HepG2 (cell line): Measurements from ENCODE around the gene CCNG1. TPM values are rescaled to one million over a fixed set of nuclear protein-coding genes. Genes with fewer than 3 reads are reported as not detected.
A peak's percentile ranks its signal among the peaks of the same experiment; 100 is the strongest.

ENCODE experiments used
- AKAP8 ChIP-seq: sonication (generic); formaldehyde crosslinking; IDR thresholded peaks from 2 replicates; pipeline ENCODE4 v1.5.1; 2020; ENCODE audit warnings: mild to moderate bottlenecking, missing genetic modification reagents
- ASH2L ChIP-seq: fragments of 300-600, 200-600 bp; sonication (generic); IDR thresholded peaks from 2 replicates; pipeline ENCODE4 v1.7.0; 2017; ENCODE audit warnings: low read depth, mild to moderate bottlenecking, moderate library complexity, mixed read lengths, low read length; ENCODE audit not compliant: insufficient read length
- BHLHE40 ChIP-seq: IDR thresholded peaks from 2 replicates; pipeline ENCODE4 v1.6.1; 2011; ENCODE audit warnings: low read length, improper control_type of control experiment
- ETV5 ChIP-seq: IDR thresholded peaks from 2 replicates; pipeline ENCODE4 v1.6.1; 2018; ENCODE audit warnings: missing biosample characterization, missing genetic modification reagents, inconsistent platforms, borderline replicate concordance
- GATA4 ChIP-seq: sonication (generic); IDR thresholded peaks from 2 replicates; pipeline ENCODE4 v1.6.1; 2016; ENCODE audit warnings: antibody characterized with exemption, low read depth, borderline replicate concordance
- HHEX ChIP-seq: IDR thresholded peaks from 2 replicates; pipeline ENCODE4 v1.6.1; 2016; ENCODE audit warnings: control low read depth
- MAZ ChIP-seq, 2 experiments: sonication (generic) in 1 of 2; formaldehyde crosslinking in 1 of 2; IDR thresholded peaks; 2 replicates each; pipeline versions ENCODE4 v1.5.0 to v1.6.1; 2012 to 2020; ENCODE audit warnings: low read depth in 2 of 2, mild to moderate bottlenecking in 2 of 2, borderline replicate concordance in 1 of 2, improper control_type of control experiment in 1 of 2, low read length in 1 of 2, missing genetic modification reagents in 1 of 2, moderate library complexity in 1 of 2
- NAIF1 ChIP-seq: sonication (generic); formaldehyde crosslinking; IDR thresholded peaks from 2 replicates; pipeline ENCODE4 v1.5.0; 2020; ENCODE audit warnings: mild to moderate bottlenecking, missing genetic modification reagents, borderline replicate concordance
- NCOA5 ChIP-seq: sonication (generic); formaldehyde crosslinking; IDR thresholded peaks from 2 replicates; pipeline ENCODE4 v1.4.0; 2020; ENCODE audit warnings: missing genetic modification reagents
- RELA ChIP-seq: sonication (generic); formaldehyde crosslinking; IDR thresholded peaks from 2 replicates; pipeline ENCODE4 v1.4.0; 2020; ENCODE audit warnings: missing genetic modification reagents
- RFXAP ChIP-seq: sonication (generic); formaldehyde crosslinking; IDR thresholded peaks from 2 replicates; pipeline ENCODE4 v1.4.0; 2020; ENCODE audit warnings: missing genetic modification reagents, borderline replicate concordance
- SNAPC2 ChIP-seq: sonication (generic); formaldehyde crosslinking; IDR thresholded peaks from 2 replicates; pipeline ENCODE4 v1.8.1; 2022; ENCODE audit warnings: mild to moderate bottlenecking, missing genetic modification reagents
- TBL1XR1 ChIP-seq: fragments of 150-350 bp; IDR thresholded peaks from 2 replicates; pipeline ENCODE4 v1.6.1; 2014; ENCODE audit warnings: borderline replicate concordance, low read length; ENCODE audit not compliant: partially characterized antibody
- ZNF20 ChIP-seq: sonication (generic); formaldehyde crosslinking; IDR thresholded peaks from 2 replicates; pipeline ENCODE4 v1.4.0; 2020; ENCODE audit warnings: mild to moderate bottlenecking, moderate library complexity, missing genetic modification reagents
- ZNF251 ChIP-seq: sonication (generic); formaldehyde crosslinking; IDR thresholded peaks from 2 replicates; pipeline ENCODE4 v1.9.0; 2021; ENCODE audit warnings: mild to moderate bottlenecking, missing genetic modification reagents
- ZNF253 ChIP-seq: sonication (generic); formaldehyde crosslinking; IDR thresholded peaks from 2 replicates; pipeline ENCODE4 v1.8.0; 2022; ENCODE audit warnings: mild to moderate bottlenecking, missing genetic modification reagents, borderline replicate concordance
- ZNF550 ChIP-seq: sonication (generic); formaldehyde crosslinking; IDR thresholded peaks from 2 replicates; pipeline ENCODE4 v1.4.0; 2020; ENCODE audit warnings: mild to moderate bottlenecking, missing genetic modification reagents, borderline replicate concordance
- ZNF660 ChIP-seq: sonication (generic); formaldehyde crosslinking; IDR thresholded peaks from 2 replicates; pipeline ENCODE4 v1.5.1; 2020; ENCODE audit warnings: mild to moderate bottlenecking, low read depth, missing genetic modification reagents, borderline replicate concordance
- polyA plus RNA-seq, 8 experiments: library from polyadenylated mRNA; depleted of rRNA in 3 of 8; stranded (reverse) in 7 of 8; unstranded in 1 of 8; fragments of >200 nt; fragmentation: Illumina TruSeq in 4 of 8; extraction: Trizol in 4 of 8; gene quantifications; 2 replicates each; pipeline versions ENCODE4 v1.2.1 to v1.2.3, GENCODE V29; 2011 to 2016; ENCODE audit warnings: low read depth in 4 of 8, missing spikeins in 1 of 8, mixed read lengths in 1 of 8; ENCODE audit not compliant: insufficient read depth in 1 of 8
- total RNA-seq, 5 experiments: library from RNA; depleted of rRNA; stranded (reverse); fragments of >200 nt; fragmentation: Illumina TruSeq; extraction: Trizol; gene quantifications; 2 replicates each; pipeline ENCODE4 v1.2.3, GENCODE V29; 2016; ENCODE audit warnings: low read depth in 1 of 5
- TF ChIP-seq, protein P1 (sequence below): sonication (generic); formaldehyde crosslinking; IDR thresholded peaks from 2 replicates; pipeline ENCODE4 v1.4.0; 2020; ENCODE audit warnings: mild to moderate bottlenecking, missing genetic modification reagents
- TF ChIP-seq, protein P2 (sequence below): IDR thresholded peaks from 2 replicates; pipeline ENCODE4 v1.6.1; 2016; ENCODE audit warnings: mild to moderate bottlenecking, missing biosample characterization, missing genetic modification reagents
- TF ChIP-seq, protein P3 (sequence below): sonication (generic); formaldehyde crosslinking; IDR thresholded peaks from 2 replicates; pipeline ENCODE4 v1.8.1; 2023; ENCODE audit warnings: mild to moderate bottlenecking, inconsistent platforms, moderate library complexity, missing genetic modification reagents, borderline replicate concordance
- TF ChIP-seq, protein P4 (sequence below): sonication (generic); formaldehyde crosslinking; IDR thresholded peaks from 2 replicates; pipeline ENCODE4 v1.8.1; 2022; ENCODE audit warnings: low read depth, mild to moderate bottlenecking, missing genetic modification reagents

Gene CCNG1
- total and polyA plus RNA-seq, 2 of the 13 experiments (the other 11 are each of a cell fraction or from before 2014, with no cell fraction given) = 181 to 353 TPM

DNA sequence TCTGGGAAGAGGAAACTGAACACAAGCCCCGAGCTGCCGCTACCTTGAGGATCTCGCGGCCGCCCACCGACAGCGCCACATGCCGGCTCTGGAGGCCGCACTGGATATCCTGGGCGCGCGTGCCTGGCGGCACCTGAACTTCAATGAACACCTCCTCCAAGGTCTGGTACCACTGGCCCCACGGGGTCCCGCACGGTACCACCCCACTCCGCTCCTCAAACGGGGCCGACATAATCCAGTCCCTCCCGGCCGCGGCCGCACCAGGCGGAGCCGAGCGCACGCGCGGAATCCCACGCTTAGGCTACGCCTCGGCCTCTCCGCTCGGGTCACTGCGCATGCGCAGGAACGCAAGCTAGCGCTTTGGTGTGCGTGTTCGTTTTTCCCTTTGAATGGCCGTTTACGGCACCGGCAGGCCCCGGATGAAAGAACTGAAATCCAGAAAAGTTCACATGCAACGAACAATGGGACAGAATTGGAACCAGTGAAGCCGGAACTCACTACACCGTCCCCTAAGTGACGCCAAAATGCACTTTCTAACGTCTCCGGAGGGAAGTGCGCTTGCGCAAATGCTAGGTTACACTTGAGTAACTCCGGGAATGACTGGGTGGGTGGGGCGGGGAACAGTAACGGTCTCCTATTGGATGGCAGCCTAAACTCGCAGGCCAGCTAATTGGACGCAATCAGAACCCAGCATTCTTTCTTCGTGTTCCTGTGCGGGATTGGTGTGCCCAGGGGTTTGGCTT, 22.6 kb downstream of the CCNG1 start, which contains the start of gene NUDCD2 (continued):
- TF ChIP-seq NAIF1 (CRISPR knock-in tag) = peak; percentile 90; the same call in 1 of the 2 replicates
- no peak; the same call in 1 of the 2 replicates for TF ChIP-seq BHLHE40
- no peak for TF ChIP-seq NCOA5
- TF ChIP-seq SNAPC2 = peak; percentile 95; the same call in 1 of the 2 replicates
- no peak for TF ChIP-seq AKAP8 (CRISPR knock-in tag)
- no peak for TF ChIP-seq MAZ (IDR thresholded peaks at IDR 0.05; ENCODE audit: borderline replicate concordance, low read depth, low read length)
- no peak; the same call in 1 of the 2 replicates for TF ChIP-seq MAZ (CRISPR knock-in tag; IDR thresholded peaks at IDR 0.05; ENCODE audit: low read depth)
- TF ChIP-seq, protein P1, sequence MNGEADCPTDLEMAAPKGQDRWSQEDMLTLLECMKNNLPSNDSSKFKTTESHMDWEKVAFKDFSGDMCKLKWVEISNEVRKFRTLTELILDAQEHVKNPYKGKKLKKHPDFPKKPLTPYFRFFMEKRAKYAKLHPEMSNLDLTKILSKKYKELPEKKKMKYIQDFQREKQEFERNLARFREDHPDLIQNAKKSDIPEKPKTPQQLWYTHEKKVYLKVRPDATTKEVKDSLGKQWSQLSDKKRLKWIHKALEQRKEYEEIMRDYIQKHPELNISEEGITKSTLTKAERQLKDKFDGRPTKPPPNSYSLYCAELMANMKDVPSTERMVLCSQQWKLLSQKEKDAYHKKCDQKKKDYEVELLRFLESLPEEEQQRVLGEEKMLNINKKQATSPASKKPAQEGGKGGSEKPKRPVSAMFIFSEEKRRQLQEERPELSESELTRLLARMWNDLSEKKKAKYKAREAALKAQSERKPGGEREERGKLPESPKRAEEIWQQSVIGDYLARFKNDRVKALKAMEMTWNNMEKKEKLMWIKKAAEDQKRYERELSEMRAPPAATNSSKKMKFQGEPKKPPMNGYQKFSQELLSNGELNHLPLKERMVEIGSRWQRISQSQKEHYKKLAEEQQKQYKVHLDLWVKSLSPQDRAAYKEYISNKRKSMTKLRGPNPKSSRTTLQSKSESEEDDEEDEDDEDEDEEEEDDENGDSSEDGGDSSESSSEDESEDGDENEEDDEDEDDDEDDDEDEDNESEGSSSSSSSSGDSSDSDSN = peak; percentile 91
- peak; percentile 90; the same call in 1 of the 2 replicates for TF ChIP-seq ZNF550
- TF ChIP-seq ASH2L = peak; percentile 84
- no peak for TF ChIP-seq ZNF660 (CRISPR knock-in tag)
- TF ChIP-seq ZNF20 (CRISPR knock-in tag) = no peak
- no peak for TF ChIP-seq ZNF251 (CRISPR knock-in tag)
- TF ChIP-seq, protein P2, sequence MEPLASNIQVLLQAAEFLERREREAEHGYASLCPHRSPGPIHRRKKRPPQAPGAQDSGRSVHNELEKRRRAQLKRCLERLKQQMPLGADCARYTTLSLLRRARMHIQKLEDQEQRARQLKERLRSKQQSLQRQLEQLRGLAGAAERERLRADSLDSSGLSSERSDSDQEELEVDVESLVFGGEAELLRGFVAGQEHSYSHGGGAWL (CRISPR knock-in tag) = peak; percentile 75
- no peak; the same call in none of the 2 replicates for TF ChIP-seq ETV5 (CRISPR knock-in tag)
- TF ChIP-seq, protein P3, sequence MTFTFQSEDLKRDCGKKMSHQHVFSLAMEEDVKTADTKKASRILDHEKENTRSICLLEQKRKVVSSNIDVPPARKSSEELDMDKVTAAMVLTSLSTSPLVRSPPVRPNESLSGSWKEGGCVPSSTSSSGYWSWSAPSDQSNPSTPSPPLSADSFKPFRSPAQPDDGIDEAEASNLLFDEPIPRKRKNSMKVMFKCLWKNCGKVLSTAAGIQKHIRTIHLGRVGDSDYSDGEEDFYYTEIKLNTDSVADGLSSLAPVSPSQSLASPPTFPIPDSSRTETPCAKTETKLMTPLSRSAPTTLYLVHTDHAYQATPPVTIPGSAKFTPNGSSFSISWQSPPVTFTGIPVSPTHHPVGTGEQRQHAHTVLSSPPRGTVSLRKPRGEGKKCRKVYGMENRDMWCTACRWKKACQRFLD (CRISPR knock-in tag) = peak; percentile 92; the same call in 1 of the 2 replicates
- TF ChIP-seq GATA4 = no peak; the same call in 1 of the 2 replicates
- 0 out of 2 replicates have a peak, but pooled peaks have one; percentile 66 for TF ChIP-seq ZNF253
- TF ChIP-seq RFXAP (CRISPR knock-in tag) = no peak
- TF ChIP-seq, protein P4, sequence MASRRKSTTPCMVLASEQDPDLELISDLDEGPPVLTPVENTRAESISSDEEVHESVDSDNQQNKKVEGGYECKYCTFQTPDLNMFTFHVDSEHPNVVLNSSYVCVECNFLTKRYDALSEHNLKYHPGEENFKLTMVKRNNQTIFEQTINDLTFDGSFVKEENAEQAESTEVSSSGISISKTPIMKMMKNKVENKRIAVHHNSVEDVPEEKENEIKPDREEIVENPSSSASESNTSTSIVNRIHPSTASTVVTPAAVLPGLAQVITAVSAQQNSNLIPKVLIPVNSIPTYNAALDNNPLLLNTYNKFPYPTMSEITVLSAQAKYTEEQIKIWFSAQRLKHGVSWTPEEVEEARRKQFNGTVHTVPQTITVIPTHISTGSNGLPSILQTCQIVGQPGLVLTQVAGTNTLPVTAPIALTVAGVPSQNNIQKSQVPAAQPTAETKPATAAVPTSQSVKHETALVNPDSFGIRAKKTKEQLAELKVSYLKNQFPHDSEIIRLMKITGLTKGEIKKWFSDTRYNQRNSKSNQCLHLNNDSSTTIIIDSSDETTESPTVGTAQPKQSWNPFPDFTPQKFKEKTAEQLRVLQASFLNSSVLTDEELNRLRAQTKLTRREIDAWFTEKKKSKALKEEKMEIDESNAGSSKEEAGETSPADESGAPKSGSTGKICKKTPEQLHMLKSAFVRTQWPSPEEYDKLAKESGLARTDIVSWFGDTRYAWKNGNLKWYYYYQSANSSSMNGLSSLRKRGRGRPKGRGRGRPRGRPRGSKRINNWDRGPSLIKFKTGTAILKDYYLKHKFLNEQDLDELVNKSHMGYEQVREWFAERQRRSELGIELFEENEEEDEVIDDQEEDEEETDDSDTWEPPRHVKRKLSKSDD (CRISPR knock-in tag) = peak; percentile 59
- TF ChIP-seq RELA (CRISPR knock-in tag) = no peak
- TF ChIP-seq TBL1XR1 = no peak
- TF ChIP-seq HHEX (CRISPR knock-in tag) = 0 out of 2 replicates have a peak, but pooled peaks have one; percentile 8
